Activated naive CD8-positive, alpha-beta T cell treated with anti-CD3 and anti-CD28 coated beads, Interleukin-2, amount 50 U/mL, for 16 hours (primary cell): ENCODE results near the gene ITFG2.

Experiments used
- DNase-seq: peaks from one replicate; pipeline ENCODE4 v3.0.0-alpha.2; 2020; ENCODE audit warnings: low read depth, low spot score

Gene ITFG2

GRCh38 chr12:2832550-2833127 is 20.2 kb downstream of the ITFG2 start:
- DNase-seq: no peak

- DNase-seq: no peak
Measured at GRCh38 chr12:2833327-2833726, 20.9 kb downstream of the ITFG2 start.

GRCh38 chr12:2833810-2834209 is 21.3 kb downstream of the ITFG2 start:
- no peak for DNase-seq

- no peak for DNase-seq
Measured at GRCh38 chr12:2834581-2835491, 22.4 kb downstream of the ITFG2 start, which contains the start of gene NRIP2. TSS of gene NRIP2 (minus strand) at chr12:2835035. CDS start at chr12:2834983, 52 bp downstream.

- no peak for DNase-seq
Measured at GRCh38 chr12:2835691-2836403, 23.4 kb downstream of the ITFG2 start.

- no peak for DNase-seq
Measured at GRCh38 chr12:2836574-2836973, 24.1 kb downstream of the ITFG2 start.

GRCh38 chr12:2841056-2841650 is 28.7 kb downstream of the ITFG2 start:
- DNase-seq: no peak

GRCh38 chr12:2842948-2843347 is 30.5 kb downstream of the ITFG2 start:
- no peak for DNase-seq

- DNase-seq: no peak
Measured at GRCh38 chr12:2844786-2845185, 32.3 kb downstream of the ITFG2 start.

- DNase-seq: no peak
Measured at GRCh38 chr12:2845280-2845679, 32.8 kb downstream of the ITFG2 start.

- DNase-seq: no peak
Measured at GRCh38 chr12:2851931-2852330, 39.5 kb downstream of the ITFG2 start.

- no peak for DNase-seq
Measured at GRCh38 chr12:2853626-2854025, 41.2 kb downstream of the ITFG2 start.

GRCh38 chr12:2854669-2855453 is 42.4 kb downstream of the ITFG2 start:
- DNase-seq: no peak

- no peak for DNase-seq
Measured at GRCh38 chr12:2855546-2855945, 43.1 kb downstream of the ITFG2 start.

- no peak for DNase-seq
Measured at GRCh38 chr12:2856051-2856450, 43.6 kb downstream of the ITFG2 start.

- no peak for DNase-seq
Measured at GRCh38 chr12:2857021-2857431, 44.6 kb downstream of the ITFG2 start, which contains the start of gene TEX52. TSS of gene TEX52 (minus strand) at chr12:2857039. CDS start at chr12:2857026, 13 bp downstream.

- DNase-seq: no peak
Measured at GRCh38 chr12:2857576-2857975, 45.1 kb downstream of the ITFG2 start.

- DNase-seq: no peak
Measured at GRCh38 chr12:2858334-2858733, 45.9 kb downstream of the ITFG2 start.

GRCh38 chr12:2858944-2859421 is 46.5 kb downstream of the ITFG2 start:
- no peak for DNase-seq

GRCh38 chr12:2860170-2860569 is 47.7 kb downstream of the ITFG2 start:
- DNase-seq: no peak

- no peak for DNase-seq
Measured at GRCh38 chr12:2862876-2863275, 50.4 kb downstream of the ITFG2 start.
